Lung (tissue), 12 donors: ENCODE results near the gene STK11. TPM values are rescaled to one million over a fixed set of nuclear protein-coding genes. Genes with fewer than 3 reads are reported as not detected.
A peak's percentile ranks its signal among the peaks of the same experiment; 100 is the strongest.

Experiments used
- ATAC-seq: fragments of 200-7000 bp; cut with Tn5 transposase; one replicate; pipeline ENCODE4 v1.9.1; 2020; ENCODE audit warnings: moderate number of reproducible peaks; ENCODE audit not compliant: insufficient read depth, low FRiP score
- DNase-seq, 3 donors: peaks; one replicate each; pipeline ENCODE4 v3.0.0-alpha.2; 2013 to 2017
- H3K27ac ChIP-seq, 2 donors: one replicate each; pipeline ENCODE4 v1.5.1; 2013; ENCODE audit warnings: mild to moderate bottlenecking in 2 of 2, moderate library complexity in 2 of 2, control low read depth in 1 of 2, inconsistent platforms in 1 of 2, low read depth in 1 of 2, low read length in 1 of 2
- H3K27me3 ChIP-seq, 3 donors: one replicate each; pipeline ENCODE4 v1.5.1; 2013; ENCODE audit warnings: low read length in 2 of 3; ENCODE audit not compliant: control insufficient read depth in 3 of 3, insufficient read depth in 3 of 3
- H3K36me3 ChIP-seq, 4 donors: one replicate each; pipeline ENCODE4 v1.5.1; 2013; ENCODE audit warnings: low read length in 4 of 4, mild to moderate bottlenecking in 1 of 4, moderate library complexity in 1 of 4; ENCODE audit not compliant: control insufficient read depth in 4 of 4, insufficient read depth in 4 of 4
- H3K4me1 ChIP-seq, 5 donors: one replicate each; pipeline ENCODE4 v1.5.1; 2013; ENCODE audit warnings: low read length in 5 of 5, mild to moderate bottlenecking in 2 of 5, moderate library complexity in 1 of 5; ENCODE audit not compliant: control insufficient read depth in 5 of 5, insufficient read depth in 5 of 5
- H3K4me3 ChIP-seq: one replicate; pipeline ENCODE4 v1.5.1; 2013; ENCODE audit warnings: mild to moderate bottlenecking, control low read depth, moderate library complexity
- H3K9ac ChIP-seq, 2 donors: one replicate each; pipeline ENCODE4 v1.5.1; 2013; ENCODE audit warnings: low read length in 2 of 2, control low read depth in 1 of 2; ENCODE audit not compliant: insufficient read depth in 1 of 2
- H3K9me3 ChIP-seq, 4 donors: one replicate each; pipeline ENCODE4 v1.5.1; 2013; ENCODE audit warnings: low read length in 3 of 4, mild to moderate bottlenecking in 1 of 4, moderate library complexity in 1 of 4; ENCODE audit not compliant: control insufficient read depth in 4 of 4, insufficient read depth in 3 of 4
- CTCF ChIP-seq: IDR thresholded peaks from 2 replicates; pipeline ENCODE4 v1.5.1; 2012; ENCODE audit warnings: mild to moderate bottlenecking; ENCODE audit errors: control extremely low read depth, extremely low read depth
- WGBS, 2 donors: extraction: QIAGEN DNeasy Blood & Tissue Kit; methylation state at CpG; one replicate each; pipeline ENCODE4 v1.1.7; 2013; 5-methylcytosine and 5-hydroxymethylcytosine counted together
- polyA plus RNA-seq, 2 donors: library from polyadenylated mRNA; stranded (reverse); fragments of 200-250 nt; gene quantifications; one replicate each; pipeline ENCODE4 v1.2.1, GENCODE V29; 2013
- total RNA-seq, 2 donors: library from RNA; depleted of rRNA in 1 of 2; stranded (reverse); fragments of >200 nt in 1 of 2; gene quantifications; one replicate each; pipeline ENCODE4 v1.2.1, GENCODE V29; 2014 to 2021
- donor health status: control.
- donor health status: control.
- donor health status: Bipolar disorder and iron deficiency.
- donor health status: healthy.
- donor health status: DM: yes; HTN: yes; CAD: no.

The STK11 gene
- total and polyA plus RNA-seq, 4 donors, result 43.1 to 59.8 (median 54.6) TPM

- ATAC-seq (peak; percentile 68), DNase-seq (peak; percentile 83 to 90 (median 86))
- peak within 1 kb of the TSS; percentile 79 for H3K4me3 ChIP-seq
- H3K9ac ChIP-seq, result no peak within 1 kb of the TSS
- WGBS, 2 donors, result 14 to 19% methylated on average over 60 to 83 of the region's 84 CpGs
- no peaks in the 10 kb centered on the region for H3K9me3 ChIP-seq
- H3K4me1 ChIP-seq, result peaks cover 0 to 36% (median 28%) of the 10 kb centered on the region in 5 donors
- TF ChIP-seq CTCF, result no peak
- no peaks in the 10 kb centered on the region for H3K27me3 ChIP-seq
- peak within 1 kb of the TSS; percentile 75 to 96 for H3K27ac ChIP-seq
- H3K36me3 ChIP-seq, result peaks cover 0 to 2% (median 0%) of the 10 kb centered on the region in 4 donors
Measured at GRCh38 chr19:1173845-1174809, 31.5 kb upstream of the STK11 start, which contains the start of gene SBNO2. Gene SBNO2, minus strand, starts transcription at chr19:1174268. Its CDS starts 19,992 bp downstream, at chr19:1154276.

GRCh38 chr19:1177322-1178114 lies 28.1 kb upstream of the STK11 start:
- H3K9ac ChIP-seq, result no peak overlapping the region

GRCh38 chr19:1181606-1182005 lies 24.0 kb upstream of the STK11 start:
- DNase-seq, result peak; percentile 20 to 63 (median 36)
- 64 to 75% methylated on average over 11 of the region's 11 CpGs for WGBS, 2 donors
- no peak for ATAC-seq
- Histone ChIP-seq H3K9ac (no peak overlapping the region), H3K36me3 (no peaks in the 10 kb centered on the region), H3K4me1 (peaks cover 0 to 11% (median 5%) of the 10 kb centered on the region in 5 donors), H3K27ac (peak overlapping the region in 1 of 2 donors; percentile 50), H3K9me3 (no peaks in the 10 kb centered on the region), H3K27me3 (no peaks in the 10 kb centered on the region), H3K4me3 (no peak overlapping the region)
- no peak for TF ChIP-seq CTCF

More at GRCh38 chr19:1177322-1178114, 28.1 kb upstream of the STK11 start:
- no peaks in the 10 kb centered on the region for H3K9me3 ChIP-seq
- no peaks in the 10 kb centered on the region for H3K36me3 ChIP-seq
- no peak for ATAC-seq
- H3K27ac ChIP-seq, result peak overlapping the region in 1 of 2 donors; percentile 83
- no peak for TF ChIP-seq CTCF
- DNase-seq, result no peak
- H3K27me3 ChIP-seq, result no peaks in the 10 kb centered on the region
- WGBS, 2 donors, result 39 to 48% methylated on average over 25 of the region's 25 CpGs
- H3K4me1 ChIP-seq, result peaks cover 0 to 12% (median 5%) of the 10 kb centered on the region in 5 donors
- no peak overlapping the region for H3K4me3 ChIP-seq
